ENCODE measurements around the gene STK33.

- no peak for TF ChIP-seq ZBTB7A (tag by site-specific recombination; IDR thresholded peaks at IDR 0.05; ENCODE audit: low read depth)
- TF ChIP-seq SP2 (tag by site-specific recombination; IDR thresholded peaks at IDR 0.05), result no peak
- no peak for TF ChIP-seq CTCF (tag by site-specific recombination; IDR thresholded peaks at IDR 0.05)
Measured at GRCh38 chr11:8370812-8371515, 223.1 kb downstream of the STK33 start.

All from HEK293 (cell line).